HG02970 (cell line): ENCODE results near the gene ZCCHC7.
"Not testable (repeated sequence)": the region's sequence is repeated elsewhere in the genome, so short reads cannot be mapped to it uniquely, and the experiment has no call there.

Source experiments
- ATAC-seq: cut with Tn5 transposase; IDR thresholded peaks from one replicate; pipeline ENCODE4 v1.9.1; 2021; ENCODE audit warnings: mild to moderate bottlenecking, moderate library complexity, moderate number of reproducible peaks; ENCODE audit not compliant: unreplicated experiment, low FRiP score

The ZCCHC7 gene

GRCh38 chr9:37290366-37290939 is 170.1 kb downstream of the ZCCHC7 start:
- no peak for ATAC-seq

- no peak for ATAC-seq
These were observed 170.6 kb downstream of the ZCCHC7 start for GRCh38 chr9:37290940-37291485.

GRCh38 chr9:37291612-37292238 is 171.4 kb downstream of the ZCCHC7 start:
- not testable (repeated sequence) for ATAC-seq

GRCh38 chr9:37292896-37293295 is 172.5 kb downstream of the ZCCHC7 start:
- ATAC-seq: no peak

GRCh38 chr9:37293664-37294524 is 173.5 kb downstream of the ZCCHC7 start:
- ATAC-seq: peak; percentile 52

GRCh38 chr9:37295178-37295577 is 174.8 kb downstream of the ZCCHC7 start:
- no peak for ATAC-seq

- ATAC-seq: no peak
These were observed 175.4 kb downstream of the ZCCHC7 start for GRCh38 chr9:37295796-37296195.

- ATAC-seq: no peak
These were observed 177.2 kb downstream of the ZCCHC7 start for GRCh38 chr9:37297592-37297991.

GRCh38 chr9:37300620-37301019 is 180.2 kb downstream of the ZCCHC7 start:
- ATAC-seq: no peak

GRCh38 chr9:37301042-37301853 is 180.9 kb downstream of the ZCCHC7 start:
- ATAC-seq: no peak

- ATAC-seq: no peak
These were observed 181.4 kb downstream of the ZCCHC7 start for GRCh38 chr9:37301854-37302172.

GRCh38 chr9:37302277-37302676 is 181.9 kb downstream of the ZCCHC7 start:
- peak; percentile 74 for ATAC-seq

GRCh38 chr9:37303272-37303671 is 182.9 kb downstream of the ZCCHC7 start:
- not testable (repeated sequence) for ATAC-seq

- ATAC-seq: no peak
These were observed 188.8 kb downstream of the ZCCHC7 start for GRCh38 chr9:37309136-37309535.

GRCh38 chr9:37311938-37312708 is 191.7 kb downstream of the ZCCHC7 start:
- ATAC-seq: no peak

- no peak for ATAC-seq
These were observed 203.9 kb downstream of the ZCCHC7 start for GRCh38 chr9:37324261-37324683.

- ATAC-seq: no peak
These were observed 204.5 kb downstream of the ZCCHC7 start for GRCh38 chr9:37324691-37325490.

GRCh38 chr9:37325778-37326177 is 205.4 kb downstream of the ZCCHC7 start:
- ATAC-seq: no peak

- ATAC-seq: no peak
These were observed 207.2 kb downstream of the ZCCHC7 start for GRCh38 chr9:37327553-37327952.
